Activated gamma-delta T cell (primary cell): ENCODE data around the gene PLCD1.

Experiments used
- DNase-seq: peaks from one replicate; lab custom pipeline; 2025; lab: John Stamatoyannopoulos, UW

Gene PLCD1

DNA sequence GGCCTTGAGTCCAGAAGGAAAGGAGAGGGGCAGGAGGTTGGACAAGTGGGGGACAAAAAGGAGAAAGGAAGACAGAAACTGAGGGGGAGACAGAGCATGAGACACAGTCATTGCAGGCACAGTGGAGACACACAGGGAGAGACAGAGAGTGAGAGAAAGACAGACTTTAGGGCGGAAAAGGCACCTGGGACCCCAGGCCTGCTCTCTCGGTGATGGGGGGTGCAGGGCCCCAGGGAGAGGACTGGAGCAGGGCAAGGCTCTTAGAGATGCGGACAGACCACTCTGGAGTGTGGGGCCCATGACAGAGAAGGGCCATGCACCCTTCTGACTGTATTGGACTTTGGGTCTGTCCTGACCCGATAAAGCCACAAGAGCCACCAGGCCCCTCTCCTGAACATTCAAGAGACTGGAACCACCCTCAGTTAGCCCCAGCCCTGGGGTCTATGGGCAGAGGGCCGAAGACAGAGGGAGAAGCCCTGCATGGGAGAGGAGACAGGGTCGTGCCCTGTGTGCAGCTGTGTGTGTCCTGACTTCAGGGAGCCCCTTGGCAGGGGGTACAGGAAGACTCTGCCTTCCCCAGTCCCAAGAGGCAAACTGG lies 12.5 kb downstream of the PLCD1 start:
- no peak for DNase-seq

DNA sequence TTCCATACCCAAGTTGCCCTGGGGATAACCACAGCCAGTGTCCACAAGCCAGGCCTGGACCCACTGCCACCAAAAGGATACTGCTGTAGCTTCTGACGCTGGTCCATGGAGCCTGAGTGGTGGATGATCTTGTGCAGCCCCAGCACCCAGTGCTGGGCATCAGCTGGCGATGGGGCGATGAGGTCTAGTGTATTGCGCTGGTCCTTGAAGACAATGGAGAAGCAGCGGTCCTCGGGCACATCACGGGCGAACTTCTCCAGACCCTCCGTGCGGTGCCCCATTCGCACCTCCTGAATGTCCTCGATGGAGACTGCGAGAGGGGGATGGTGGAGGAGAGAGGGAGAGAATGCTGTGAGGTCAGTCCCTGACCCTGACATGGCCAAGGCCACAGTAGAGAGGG lies 13.0 kb downstream of the PLCD1 start:
- no peak for DNase-seq

DNA sequence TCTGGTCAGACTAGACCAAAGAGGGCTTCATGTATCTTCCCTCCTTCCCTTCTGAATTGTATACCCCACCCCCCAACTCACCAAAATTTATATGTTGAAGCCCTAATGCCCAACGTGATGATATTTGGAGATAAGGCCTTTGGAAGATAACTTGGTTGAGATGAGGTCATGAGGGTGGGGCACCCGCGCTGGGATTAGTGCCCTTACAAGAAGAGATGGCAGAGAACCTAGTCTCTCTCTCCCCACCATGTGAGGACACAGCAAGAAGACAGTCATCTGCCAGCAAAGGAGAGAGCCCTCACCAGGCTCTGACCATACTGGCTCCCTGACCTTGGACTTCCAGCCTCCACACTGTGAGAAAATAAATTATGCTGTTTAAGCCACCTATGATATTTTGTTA lies 13.5 kb downstream of the PLCD1 start:
- no peak for DNase-seq

- no peak for DNase-seq
Measured at GRCh38 chr3:38015485-38015884, 14.0 kb downstream of the PLCD1 start.

GRCh38 chr3:38011111-38011510 lies 18.3 kb downstream of the PLCD1 start:
- DNase-seq: no peak

DNA sequence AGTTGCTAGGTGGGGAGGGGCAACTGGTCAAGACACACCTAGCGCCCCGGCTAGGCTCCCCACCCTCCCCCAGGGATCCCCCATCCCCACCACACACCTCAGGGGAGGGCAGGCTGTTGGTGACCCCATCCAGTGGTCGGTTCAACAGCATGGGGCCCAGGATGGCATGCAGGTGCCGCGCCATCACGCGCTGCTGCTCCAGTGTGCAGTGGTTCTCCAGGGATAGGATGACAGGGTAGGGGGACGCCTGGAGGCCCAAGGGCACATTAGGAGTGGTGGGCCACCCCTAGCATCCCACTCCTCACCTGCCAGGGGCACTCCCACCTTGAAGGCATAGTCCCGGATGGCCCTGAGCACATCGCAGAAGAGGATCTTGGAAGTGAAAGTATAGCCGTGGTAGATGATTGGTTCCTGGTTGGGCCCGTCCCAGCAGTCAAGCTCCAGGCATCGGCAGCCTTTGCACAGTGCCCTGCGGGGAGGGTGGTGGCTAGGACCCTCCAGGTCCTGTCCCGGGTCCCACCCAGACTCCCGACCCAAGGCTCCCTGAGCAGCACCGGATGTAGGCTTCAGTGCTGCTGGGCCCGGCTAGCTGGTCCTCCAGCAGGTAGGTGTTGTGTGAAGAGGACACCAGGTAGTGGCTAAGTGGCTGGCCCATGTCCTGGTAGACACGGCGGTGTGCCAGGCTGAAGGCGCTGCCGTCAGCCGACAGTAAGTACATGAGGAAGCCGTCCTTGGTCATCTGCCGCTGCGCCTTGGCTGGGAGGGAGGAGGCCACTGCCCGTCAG lies 19.4 kb downstream of the PLCD1 start:
- no peak for DNase-seq

GRCh38 chr3:38008971-38009580 lies 20.4 kb downstream of the PLCD1 start:
- DNase-seq: no peak

- no peak for DNase-seq
Measured at GRCh38 chr3:38008191-38008701, 21.2 kb downstream of the PLCD1 start.

GRCh38 chr3:38007754-38008090 lies 21.7 kb downstream of the PLCD1 start:
- DNase-seq: no peak

GRCh38 chr3:38006445-38006995 lies 22.9 kb downstream of the PLCD1 start:
- no peak for DNase-seq

- no peak for DNase-seq
Measured at GRCh38 chr3:38006031-38006430, 23.4 kb downstream of the PLCD1 start.

- no peak for DNase-seq
Measured at GRCh38 chr3:38005076-38006020, 24.1 kb downstream of the PLCD1 start.

DNA sequence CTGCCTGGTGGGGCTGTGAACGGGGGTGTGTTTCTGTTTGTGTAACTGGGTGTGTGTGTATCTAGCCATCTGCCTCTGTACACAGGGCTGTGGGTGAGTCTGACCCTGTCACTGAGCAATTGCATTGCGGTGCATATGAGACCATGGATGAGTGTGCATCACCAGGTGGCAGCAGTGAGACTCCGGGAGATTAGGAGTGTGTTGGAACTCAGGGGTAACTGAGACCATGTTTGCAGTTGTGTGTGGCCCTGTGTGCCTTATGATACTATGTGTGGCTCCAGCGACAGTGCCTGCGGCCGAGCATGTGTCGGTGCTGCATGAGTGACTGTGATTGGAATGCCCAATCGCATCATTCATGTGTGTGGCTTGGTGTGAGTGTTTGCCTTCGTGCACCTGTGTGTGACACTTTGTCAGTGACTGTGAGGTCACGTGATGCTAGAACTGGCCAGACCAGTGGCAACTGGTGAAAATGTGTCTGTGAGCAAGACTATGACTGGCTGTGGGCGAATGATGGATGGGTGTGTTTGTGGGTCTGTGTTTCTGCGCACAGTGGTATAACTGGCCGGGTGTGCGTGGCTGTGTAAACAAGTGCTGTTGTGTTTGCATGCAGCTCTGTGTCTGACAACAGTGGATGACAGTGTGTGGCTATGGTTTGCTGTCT lies 24.9 kb downstream of the PLCD1 start:
- no peak for DNase-seq

GRCh38 chr3:38003817-38004414 lies 25.5 kb downstream of the PLCD1 start:
- no peak for DNase-seq

DNA sequence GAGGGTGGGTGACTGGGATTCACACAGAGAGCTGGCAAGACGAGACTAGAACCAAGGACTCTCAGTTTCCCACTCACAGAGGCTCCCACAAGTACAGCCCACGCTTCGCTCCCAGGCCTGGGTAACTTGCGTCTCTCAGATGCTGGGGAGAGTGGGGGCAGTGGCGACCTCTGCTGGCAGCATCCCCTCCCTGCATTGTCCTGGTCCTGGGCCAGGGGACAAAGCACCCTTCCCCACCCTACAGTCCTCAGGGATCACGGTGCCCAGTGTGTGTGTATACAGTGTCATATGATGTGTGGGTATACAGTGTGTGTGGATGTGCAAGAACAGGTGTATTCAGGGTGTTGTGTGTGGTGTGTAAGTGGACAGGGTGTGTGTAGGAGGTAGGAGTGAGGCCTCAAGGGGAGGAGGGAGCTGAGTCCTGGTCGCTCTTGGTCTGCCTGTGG lies 26.0 kb downstream of the PLCD1 start:
- no peak for DNase-seq

- no peak for DNase-seq
Measured at GRCh38 chr3:38002940-38003339, 26.5 kb downstream of the PLCD1 start.

DNA sequence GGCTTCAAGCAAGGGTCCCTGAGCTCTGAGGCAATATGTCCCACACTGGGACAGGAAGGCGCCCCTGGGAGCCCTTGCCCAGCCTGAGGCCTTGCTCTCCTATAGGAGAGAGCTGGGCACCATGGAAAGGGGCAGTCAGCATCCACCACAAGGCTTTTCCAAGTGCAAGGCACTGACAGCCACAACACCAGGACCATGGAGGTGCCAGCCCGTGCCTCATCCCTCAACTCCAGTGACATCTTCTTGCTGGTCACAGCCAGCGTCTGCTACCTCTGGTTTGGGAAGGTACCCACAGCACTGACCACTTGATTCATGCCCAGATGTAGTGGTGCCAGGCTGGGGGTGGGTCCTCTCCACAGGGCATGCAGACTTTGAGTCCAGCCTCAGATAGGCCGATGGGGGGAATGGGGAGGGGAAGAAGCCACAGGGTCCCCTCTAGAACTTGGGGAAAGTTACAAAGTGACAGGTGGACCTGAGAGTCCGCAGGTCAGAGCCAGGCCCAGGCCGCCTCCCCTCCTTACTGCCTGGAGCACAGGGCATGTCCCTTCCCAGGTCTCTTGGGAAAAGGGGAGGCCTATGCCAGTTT lies 27.1 kb downstream of the PLCD1 start:
- DNase-seq: no peak

DNA sequence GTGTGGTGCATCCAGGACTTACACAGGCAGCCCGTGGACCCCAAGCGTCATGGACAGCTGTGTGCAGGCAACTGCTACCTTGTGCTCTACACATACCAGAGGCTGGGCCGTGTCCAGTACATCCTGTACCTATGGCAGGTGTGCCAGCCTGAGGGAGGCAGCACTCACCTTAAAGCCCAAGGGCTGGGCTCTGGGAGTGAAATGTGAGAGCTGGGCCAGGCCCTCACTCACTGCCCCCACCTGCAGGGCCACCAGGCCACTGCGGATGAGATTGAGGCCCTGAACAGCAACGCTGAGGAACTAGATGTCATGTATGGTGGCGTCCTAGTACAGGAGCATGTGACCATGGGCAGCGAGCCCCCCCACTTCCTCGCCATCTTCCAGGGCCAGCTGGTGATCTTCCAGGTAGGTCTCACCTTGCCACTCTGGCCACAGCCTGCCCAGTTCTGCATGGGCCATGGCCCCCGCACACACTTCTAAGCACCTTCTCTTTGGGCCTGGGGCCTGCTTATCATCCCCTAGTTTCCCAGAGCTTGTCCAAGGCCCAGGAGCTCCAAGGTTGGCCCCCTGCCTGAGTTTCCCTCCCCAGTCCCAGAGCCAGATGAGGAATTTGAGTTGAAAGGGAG lies 27.9 kb downstream of the PLCD1 start:
- no peak for DNase-seq

DNA sequence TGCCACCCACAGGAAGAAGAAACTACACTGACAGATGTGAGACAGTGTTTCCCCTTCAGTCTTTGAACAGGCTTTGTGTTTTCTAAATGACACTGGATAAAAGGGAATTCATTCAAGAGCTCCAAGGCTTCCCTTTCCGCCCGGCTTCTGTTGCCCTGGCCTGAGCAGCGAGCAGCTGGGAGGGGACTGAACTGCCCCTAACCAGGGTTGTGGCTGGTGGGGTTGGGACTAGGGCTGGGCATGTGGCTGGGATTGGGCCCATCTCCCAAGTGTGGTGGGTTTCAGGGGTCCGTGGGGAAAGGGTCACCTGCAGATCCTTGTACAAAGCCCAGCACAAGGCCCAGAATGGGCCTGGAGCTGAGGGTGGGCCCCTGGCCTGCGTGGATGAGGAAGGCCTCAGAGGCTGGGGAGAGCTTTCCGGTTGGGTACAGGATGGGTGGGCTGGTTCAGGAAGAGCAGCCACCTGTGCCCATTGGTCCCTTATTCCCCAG lies 28.4 kb downstream of the PLCD1 start:
- DNase-seq: no peak
